Germinal center (tissue), 1 donor: ENCODE data around the gene SNRNP27.
A peak's percentile ranks its signal among the peaks of the same experiment; 100 is the strongest.
"Not testable (repeated sequence)": the region's sequence is repeated elsewhere in the genome, so short reads cannot be mapped to it uniquely, and the experiment has no call there.

Source experiments
- DNase-seq: peaks from one replicate; pipeline ENCODE4 v3.0.0; 2012; ENCODE audit warnings: mixed read lengths, low spot score

SNRNP27 gene

GRCh38 chr2:69893684-69894551 is at the start of gene SNRNP27:
Gene SNRNP27, plus strand, starts transcription at chr2:69893956. Its CDS starts 29 bp downstream, at chr2:69893985.
- peak; percentile 77 for DNase-seq

GRCh38 chr2:69843993-69844392 is 49.8 kb upstream of the SNRNP27 start:
- DNase-seq: no peak

- no peak for DNase-seq
Measured at GRCh38 chr2:69844560-69844959, 49.2 kb upstream of the SNRNP27 start.

- no peak for DNase-seq
Measured at GRCh38 chr2:69846182-69847067, 47.3 kb upstream of the SNRNP27 start.

GRCh38 chr2:69847068-69847828 is 46.5 kb upstream of the SNRNP27 start:
- no peak for DNase-seq

GRCh38 chr2:69848186-69848790 is 45.5 kb upstream of the SNRNP27 start:
- no peak for DNase-seq

GRCh38 chr2:69858261-69858660 is 35.5 kb upstream of the SNRNP27 start:
- no peak for DNase-seq

- DNase-seq: no peak
Measured at GRCh38 chr2:69863298-69863697, 30.5 kb upstream of the SNRNP27 start.

- no peak for DNase-seq
Measured at GRCh38 chr2:69888451-69888850, 5.3 kb upstream of the SNRNP27 start.

GRCh38 chr2:69889302-69889701 is 4.5 kb upstream of the SNRNP27 start:
- DNase-seq: no peak

GRCh38 chr2:69890881-69891280 is 2.9 kb upstream of the SNRNP27 start:
- no peak for DNase-seq

GRCh38 chr2:69892838-69893424 is 825 bp upstream of the SNRNP27 start:
- not testable (repeated sequence) for DNase-seq

GRCh38 chr2:69894737-69895136 is 981 bp downstream of the SNRNP27 start:
- not testable (repeated sequence) for DNase-seq

GRCh38 chr2:69902213-69902922 is 8.6 kb downstream of the SNRNP27 start:
- peak; percentile 18 for DNase-seq

GRCh38 chr2:69907216-69907615 is 13.5 kb downstream of the SNRNP27 start:
- no peak for DNase-seq

- DNase-seq: peak; percentile 35
Measured at GRCh38 chr2:69911985-69912563, 18.3 kb downstream of the SNRNP27 start.

- DNase-seq: peak; percentile 99
Measured at GRCh38 chr2:69914164-69914949, 20.6 kb downstream of the SNRNP27 start.

GRCh38 chr2:69914950-69915945 is 21.5 kb downstream of the SNRNP27 start, which contains the start of gene MXD1:
Gene MXD1, plus strand, starts transcription at chr2:69915109. Its CDS starts 222 bp downstream, at chr2:69915331.
- peak; percentile 32 for DNase-seq
